Measurements from ENCODE around the gene PLA2G2D. TPM values are rescaled to one million over a fixed set of nuclear protein-coding genes. Genes with fewer than 3 reads are reported as not detected.

Gene PLA2G2D
- total and polyA plus RNA-seq, 2 of the 8 experiments (the other 6 are each of a cell fraction or from before 2014, with no cell fraction given), result not detected

- no peak for TF ChIP-seq ATF3 (IDR thresholded peaks at IDR 0.05; ENCODE audit: insufficient read depth, low read depth, low read length)
- TF ChIP-seq JUND (IDR thresholded peaks at IDR 0.05; ENCODE audit: low read length), result no peak
- TF ChIP-seq SIN3A (conservative IDR thresholded peaks at IDR 0.05 in 1 of 2, IDR thresholded peaks at IDR 0.05 in 1 of 2; ENCODE audit: low read depth in 1 of 2, low read length in 2 of 2), result no peak
- no peak for TF ChIP-seq HDAC6 (IDR thresholded peaks at IDR 0.05; ENCODE audit: low read depth, low read length)
- no peak for TF ChIP-seq E2F6 (IDR thresholded peaks at IDR 0.05)
- no peak for TF ChIP-seq SP1 (IDR thresholded peaks at IDR 0.05; ENCODE audit: low read depth, low read length)
Measured at GRCh38 chr1:20126041-20126805, 6.9 kb upstream of the PLA2G2D start (continued).
